Ovary (tissue), 3 donors: ENCODE measurements around the gene NKX1-2.

Experiments
- POLR2A ChIP-seq: fragments of 450-650 bp; IDR thresholded peaks from one replicate; pipeline ENCODE4 v1.6.1; 2017; ENCODE audit warnings: antibody characterized with exemption, mild to moderate bottlenecking, moderate library complexity
- TF ChIP-seq, protein P1 (sequence below), 3 donors: fragments of 450-650 bp in 2 of 3; fragments of 200-600 bp in 1 of 3; IDR thresholded peaks; one replicate each; pipeline versions ENCODE4 v1.5.1 to v1.8.0; 2016 to 2022; ENCODE audit warnings: antibody characterized with exemption in 3 of 3, mild to moderate bottlenecking in 1 of 3
- donor health status: DM: no; HTN: no; CAD: no.

DNA sequence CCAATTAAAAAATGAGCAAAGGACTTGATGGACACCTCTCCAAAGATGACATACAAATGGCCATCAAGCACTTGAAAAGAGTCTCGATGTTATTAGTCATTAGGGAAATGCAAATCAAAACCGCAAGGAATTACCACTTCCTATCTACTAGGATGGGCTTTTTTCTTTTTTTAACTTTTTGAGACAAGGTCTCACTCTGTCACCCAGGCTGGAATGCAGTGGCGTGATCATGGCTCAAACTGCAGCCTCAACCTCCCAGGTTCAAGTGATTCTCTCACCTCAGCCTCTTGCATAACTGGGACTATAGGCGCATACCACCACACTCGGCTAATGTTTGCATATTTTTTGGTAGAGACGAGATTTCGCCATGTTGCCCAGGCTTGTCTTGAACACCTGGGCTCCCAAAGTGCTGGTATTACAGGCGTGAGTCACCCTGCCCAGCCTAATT is 13.6 kb downstream of the NKX1-2 start:
- TF ChIP-seq, protein P1, sequence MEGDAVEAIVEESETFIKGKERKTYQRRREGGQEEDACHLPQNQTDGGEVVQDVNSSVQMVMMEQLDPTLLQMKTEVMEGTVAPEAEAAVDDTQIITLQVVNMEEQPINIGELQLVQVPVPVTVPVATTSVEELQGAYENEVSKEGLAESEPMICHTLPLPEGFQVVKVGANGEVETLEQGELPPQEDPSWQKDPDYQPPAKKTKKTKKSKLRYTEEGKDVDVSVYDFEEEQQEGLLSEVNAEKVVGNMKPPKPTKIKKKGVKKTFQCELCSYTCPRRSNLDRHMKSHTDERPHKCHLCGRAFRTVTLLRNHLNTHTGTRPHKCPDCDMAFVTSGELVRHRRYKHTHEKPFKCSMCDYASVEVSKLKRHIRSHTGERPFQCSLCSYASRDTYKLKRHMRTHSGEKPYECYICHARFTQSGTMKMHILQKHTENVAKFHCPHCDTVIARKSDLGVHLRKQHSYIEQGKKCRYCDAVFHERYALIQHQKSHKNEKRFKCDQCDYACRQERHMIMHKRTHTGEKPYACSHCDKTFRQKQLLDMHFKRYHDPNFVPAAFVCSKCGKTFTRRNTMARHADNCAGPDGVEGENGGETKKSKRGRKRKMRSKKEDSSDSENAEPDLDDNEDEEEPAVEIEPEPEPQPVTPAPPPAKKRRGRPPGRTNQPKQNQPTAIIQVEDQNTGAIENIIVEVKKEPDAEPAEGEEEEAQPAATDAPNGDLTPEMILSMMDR (IDR thresholded peaks at IDR 0.05) = no peak
- TF ChIP-seq POLR2A = no peak
